ENCODE results near the gene PRODH2.
"Not testable (repeated sequence)": the region's sequence is repeated elsewhere in the genome, so short reads cannot be mapped to it uniquely, and the experiment has no call there.

PRODH2 gene

GRCh38 chr19:35781650-35782049 lies 31.0 kb downstream of the PRODH2 start:
- no peak for DNase-seq (ENCODE audit: low read depth)

DNA sequence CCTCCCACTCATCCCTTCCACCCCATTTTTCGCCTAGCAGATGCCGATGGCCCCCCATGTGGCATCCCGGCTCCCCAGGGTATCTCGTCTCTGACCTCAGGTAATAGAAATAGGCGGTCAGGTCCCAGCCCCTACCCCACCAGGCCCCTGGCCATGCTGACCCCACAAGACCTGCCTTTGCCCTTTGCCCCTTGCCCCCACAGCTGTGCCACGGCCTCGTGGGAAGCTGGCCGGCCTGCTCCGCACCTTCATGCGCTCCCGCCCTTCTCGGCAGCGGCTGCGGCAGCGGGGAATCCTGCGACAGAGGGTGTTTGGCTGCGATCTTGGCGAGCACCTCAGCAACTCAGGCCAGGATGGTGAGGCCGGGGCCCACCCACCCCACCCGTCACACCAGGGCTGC lies 31.9 kb downstream of the PRODH2 start:
- DNase-seq (ENCODE audit: low read depth), result no peak

- no peak for DNase-seq (ENCODE audit: low read depth)
These were observed 32.6 kb downstream of the PRODH2 start for GRCh38 chr19:35780058-35780457.

DNA sequence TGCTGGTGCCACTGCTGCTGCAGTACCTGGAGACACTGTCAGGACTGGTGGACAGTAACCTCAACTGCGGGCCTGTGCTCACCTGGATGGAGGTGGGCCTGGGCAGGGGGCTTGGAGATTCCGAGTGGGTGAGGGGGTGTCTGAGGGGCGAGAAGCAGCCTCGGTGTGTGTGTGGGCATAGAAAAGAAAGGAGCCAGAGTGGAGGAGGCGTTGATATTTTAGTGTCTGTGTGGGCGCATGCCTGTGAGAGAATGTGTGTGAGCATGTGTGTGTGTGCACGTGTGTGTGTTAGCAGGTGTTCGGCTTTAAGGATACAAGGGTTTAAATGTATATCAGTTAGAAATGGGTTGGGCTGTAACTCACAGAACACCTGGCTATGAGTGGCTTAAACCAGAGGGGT lies 33.6 kb downstream of the PRODH2 start:
- no peak for DNase-seq (ENCODE audit: low read depth)

DNA sequence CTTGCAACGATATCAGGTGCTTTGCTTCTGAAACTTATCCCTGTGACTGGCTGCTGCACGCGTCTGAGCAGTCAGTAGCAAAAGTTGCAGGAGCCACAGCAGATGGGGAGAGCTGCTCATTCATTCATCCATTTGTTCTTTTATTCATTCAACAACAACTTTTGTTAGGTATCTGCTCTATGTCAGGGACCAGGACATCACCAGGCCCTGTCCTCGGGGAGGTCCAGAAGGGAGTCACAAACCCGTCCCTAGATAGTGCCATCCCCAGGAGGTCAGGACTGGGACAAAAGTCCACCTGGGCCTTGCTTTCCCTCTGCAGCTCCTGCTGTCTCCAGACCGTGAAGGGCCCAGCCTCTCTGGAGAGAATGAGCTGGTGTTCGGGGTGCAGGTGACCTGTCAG lies 34.7 kb downstream of the PRODH2 start:
- no peak for DNase-seq (ENCODE audit: low read depth)

DNA sequence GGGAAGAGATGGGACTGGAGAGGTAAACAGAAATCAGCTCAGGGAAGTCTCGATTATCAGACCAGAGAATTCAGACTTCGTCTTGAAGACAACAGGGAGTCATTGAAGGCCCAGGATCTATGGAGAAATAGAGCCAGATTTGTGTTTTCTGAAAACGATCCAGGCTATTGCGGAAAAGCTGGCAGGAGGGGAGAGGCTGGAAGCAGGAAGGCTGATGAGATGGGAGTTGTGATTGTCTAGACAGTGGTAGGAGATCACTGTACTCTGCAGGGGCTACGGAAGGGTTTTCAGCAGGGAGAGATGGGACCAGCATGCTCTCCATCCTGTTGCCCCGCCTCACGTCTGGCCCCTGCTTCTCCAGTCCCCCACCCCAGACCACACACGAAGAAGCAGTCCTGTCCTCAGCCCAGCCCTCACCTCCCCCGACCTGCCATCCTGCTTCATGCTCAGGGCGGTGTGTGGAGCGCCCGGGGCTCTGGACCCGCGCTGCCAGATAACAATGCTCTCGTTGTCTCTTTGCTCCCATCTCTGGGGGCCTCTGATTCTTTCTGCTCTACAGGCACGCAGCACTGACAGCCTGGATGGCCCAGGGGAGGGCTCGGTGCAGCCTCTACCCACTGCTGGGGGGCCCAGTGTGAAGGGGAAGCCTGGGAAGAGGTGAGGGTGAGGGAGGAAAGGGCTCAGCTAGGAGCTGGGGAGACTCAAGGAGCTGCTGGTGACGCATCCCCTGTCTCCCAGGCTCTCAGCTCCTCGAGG lies 35.4 kb downstream of the PRODH2 start:
- no peak for DNase-seq (ENCODE audit: low read depth)

GRCh38 chr19:35776102-35776788 lies 36.4 kb downstream of the PRODH2 start:
- no peak for DNase-seq (ENCODE audit: low read depth)

GRCh38 chr19:35775298-35776101 lies 37.1 kb downstream of the PRODH2 start, which contains the start of gene ARHGAP33:
TSS of gene ARHGAP33 (plus strand) at chr19:35775564. CDS start at chr19:35775659, 95 bp downstream.
- DNase-seq (ENCODE audit: low read depth), result peak; percentile 98

DNA sequence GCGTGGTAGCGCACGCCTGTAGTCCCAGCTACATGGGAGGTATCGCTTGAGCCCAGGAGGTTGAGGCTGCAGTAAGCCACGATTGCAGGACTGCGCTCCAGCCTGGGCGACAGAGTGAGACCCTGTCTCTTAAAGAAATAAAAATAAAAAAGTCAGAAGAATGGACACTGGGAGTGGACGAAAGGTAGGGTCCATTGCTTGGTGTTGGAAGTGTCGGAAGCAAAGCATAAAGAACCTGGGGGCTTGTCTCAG lies 37.7 kb downstream of the PRODH2 start:
- DNase-seq (ENCODE audit: low read depth), result no peak

GRCh38 chr19:35774274-35775045 lies 38.2 kb downstream of the PRODH2 start:
- DNase-seq (ENCODE audit: low read depth), result no peak

- no peak for DNase-seq (ENCODE audit: low read depth)
These were observed 39.4 kb downstream of the PRODH2 start for GRCh38 chr19:35773020-35773806.

DNA sequence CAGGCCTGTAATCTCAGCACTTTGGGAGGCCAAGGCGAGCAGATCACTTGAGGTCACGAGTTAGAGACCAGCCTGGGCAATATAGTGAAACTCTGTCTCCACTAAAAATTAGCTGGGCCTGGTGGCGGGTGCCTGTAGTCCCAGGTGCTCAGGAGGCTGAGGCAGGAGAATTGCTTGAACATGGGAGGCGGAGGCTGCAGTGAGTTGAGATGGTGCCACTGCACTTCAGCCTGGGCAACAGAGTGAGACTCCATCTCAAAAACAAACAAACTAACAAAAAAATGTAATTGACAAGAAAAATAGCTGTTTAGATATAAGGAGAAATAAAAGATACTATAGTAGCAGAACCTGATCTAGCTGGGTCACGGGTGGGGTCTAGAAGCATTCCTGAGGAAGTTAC lies 40.3 kb downstream of the PRODH2 start:
- DNase-seq (ENCODE audit: low read depth), result not testable (repeated sequence)

DNA sequence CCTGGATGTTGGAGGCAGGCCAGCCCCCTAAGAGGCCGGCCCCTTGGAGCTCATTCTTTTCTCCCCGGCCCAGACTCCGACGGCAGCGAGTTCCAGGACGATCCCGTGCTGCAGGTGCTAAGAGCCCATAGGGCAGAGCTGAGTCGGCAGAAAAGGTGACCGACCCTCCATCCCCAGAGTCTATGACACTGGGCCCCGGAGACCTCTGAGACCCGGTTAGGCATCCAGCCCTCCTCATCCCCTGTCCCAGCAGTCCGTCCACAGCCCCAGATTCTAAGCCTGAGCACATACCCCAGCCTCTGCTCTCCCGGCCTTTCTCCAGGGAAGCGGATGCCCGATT lies 44.6 kb downstream of the PRODH2 start:
- DNase-seq (ENCODE audit: low read depth), result no peak

- DNase-seq (ENCODE audit: low read depth), result no peak
These were observed 45.2 kb downstream of the PRODH2 start for GRCh38 chr19:35767288-35768081.

DNA sequence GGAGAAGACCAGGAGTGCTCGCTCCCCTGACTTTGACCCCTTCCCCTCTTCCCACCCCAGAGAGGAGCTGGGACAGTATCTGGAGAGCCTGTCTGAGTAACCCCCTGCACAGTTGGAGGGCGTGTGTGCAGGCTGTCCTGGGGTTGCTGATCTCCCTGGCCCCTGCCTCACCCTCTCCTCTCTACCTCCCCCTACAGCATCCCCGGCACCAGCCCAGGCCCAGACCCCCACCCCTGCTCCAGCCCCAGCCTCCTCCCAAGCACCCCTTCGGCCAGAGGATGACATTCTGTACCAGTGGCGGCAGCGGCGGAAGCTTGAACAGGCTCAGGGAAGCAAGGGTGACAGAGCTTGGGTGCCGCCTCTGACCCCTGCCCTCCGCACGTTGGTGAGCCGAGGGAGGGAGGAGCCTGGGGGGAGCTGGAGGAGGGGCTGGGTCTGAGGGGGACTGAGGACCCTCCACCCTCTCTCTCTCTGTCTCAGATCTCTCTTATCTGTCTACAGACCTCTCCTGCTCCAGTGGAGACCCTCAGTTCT lies 46.0 kb downstream of the PRODH2 start:
- no peak for DNase-seq (ENCODE audit: low read depth)

GRCh38 chr19:35764432-35765315 lies 48.0 kb downstream of the PRODH2 start:
- no peak for DNase-seq (ENCODE audit: low read depth)

GRCh38 chr19:35760711-35761349 lies 51.8 kb downstream of the PRODH2 start:
- no peak for DNase-seq (ENCODE audit: low read depth)

DNA sequence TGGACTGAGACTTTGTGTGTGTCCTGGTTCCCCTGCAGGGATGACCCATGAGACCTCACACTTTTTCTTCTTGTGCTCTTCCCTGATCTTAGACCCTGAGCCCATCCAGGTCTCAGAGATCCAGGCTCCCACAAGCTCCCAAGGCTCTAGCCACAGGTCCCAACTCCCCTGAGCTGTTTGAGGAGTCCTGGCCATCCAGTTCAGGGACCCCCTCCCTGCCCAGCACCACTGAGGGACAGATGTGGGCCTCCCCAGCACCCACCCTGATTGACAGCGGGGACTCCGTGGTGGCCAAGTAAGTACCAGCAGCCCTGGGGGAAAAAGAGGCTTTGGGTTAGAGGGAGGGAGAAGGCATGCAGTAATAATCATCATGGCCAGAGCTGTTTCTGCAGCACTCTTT lies 52.9 kb downstream of the PRODH2 start:
- DNase-seq (ENCODE audit: low read depth), result no peak
